HG03520 (cell line): Measurements from ENCODE around the gene PRPF39.

ENCODE experiments used
- ATAC-seq: cut with Tn5 transposase; IDR thresholded peaks from one replicate; pipeline ENCODE4 v1.9.1; 2021; ENCODE audit warnings: mild to moderate bottlenecking, moderate library complexity; ENCODE audit not compliant: unreplicated experiment

Gene PRPF39, protein sequence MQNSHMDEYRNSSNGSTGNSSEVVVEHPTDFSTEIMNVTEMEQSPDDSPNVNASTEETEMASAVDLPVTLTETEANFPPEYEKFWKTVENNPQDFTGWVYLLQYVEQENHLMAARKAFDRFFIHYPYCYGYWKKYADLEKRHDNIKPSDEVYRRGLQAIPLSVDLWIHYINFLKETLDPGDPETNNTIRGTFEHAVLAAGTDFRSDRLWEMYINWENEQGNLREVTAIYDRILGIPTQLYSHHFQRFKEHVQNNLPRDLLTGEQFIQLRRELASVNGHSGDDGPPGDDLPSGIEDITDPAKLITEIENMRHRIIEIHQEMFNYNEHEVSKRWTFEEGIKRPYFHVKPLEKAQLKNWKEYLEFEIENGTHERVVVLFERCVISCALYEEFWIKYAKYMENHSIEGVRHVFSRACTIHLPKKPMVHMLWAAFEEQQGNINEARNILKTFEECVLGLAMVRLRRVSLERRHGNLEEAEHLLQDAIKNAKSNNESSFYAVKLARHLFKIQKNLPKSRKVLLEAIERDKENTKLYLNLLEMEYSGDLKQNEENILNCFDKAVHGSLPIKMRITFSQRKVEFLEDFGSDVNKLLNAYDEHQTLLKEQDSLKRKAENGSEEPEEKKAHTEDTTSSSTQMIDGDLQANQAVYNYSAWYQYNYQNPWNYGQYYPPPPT

DNA sequence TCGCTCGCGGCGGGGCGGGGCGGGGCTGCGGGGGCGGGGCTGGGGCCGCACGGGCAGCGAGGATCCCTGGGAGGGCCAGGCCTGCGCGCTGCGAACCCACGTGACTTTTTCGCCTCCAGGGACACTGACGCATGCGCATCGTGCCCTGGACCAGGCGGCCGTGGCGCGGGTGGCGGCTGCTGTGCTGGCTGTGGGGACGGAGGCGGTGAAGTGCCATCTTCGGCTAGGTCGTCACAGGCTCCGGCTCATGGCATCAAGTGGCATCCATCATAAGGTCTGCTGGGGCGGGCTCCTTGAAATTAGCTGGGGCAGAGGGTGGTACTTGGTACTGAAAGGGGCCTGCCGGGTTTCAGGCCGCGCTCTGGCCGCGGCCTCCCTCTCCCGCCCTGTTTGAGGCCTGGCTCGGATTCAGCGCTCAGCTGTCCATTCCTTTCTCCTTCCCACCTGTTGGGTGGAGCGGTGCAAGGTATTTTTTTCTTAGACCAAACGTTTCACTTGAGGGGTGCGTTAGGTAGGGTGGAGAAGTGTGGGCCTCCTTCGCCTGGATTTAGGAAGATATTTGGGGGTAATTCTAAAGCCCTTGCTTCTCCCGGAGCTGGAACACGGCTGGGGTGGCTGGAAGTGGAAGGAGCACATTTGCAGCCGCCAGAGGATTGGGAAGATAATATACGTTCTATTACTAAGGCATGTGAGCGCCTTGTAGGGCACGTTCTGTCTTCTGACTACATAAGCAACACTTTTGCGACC is at the start of gene PRPF39:
Gene PRPF39 (plus strand): TSS at position 141 of the 747 bp plus-strand sequence. CDS start 11,124 bp downstream, outside the sequence.
- peak; percentile 87 for ATAC-seq

DNA sequence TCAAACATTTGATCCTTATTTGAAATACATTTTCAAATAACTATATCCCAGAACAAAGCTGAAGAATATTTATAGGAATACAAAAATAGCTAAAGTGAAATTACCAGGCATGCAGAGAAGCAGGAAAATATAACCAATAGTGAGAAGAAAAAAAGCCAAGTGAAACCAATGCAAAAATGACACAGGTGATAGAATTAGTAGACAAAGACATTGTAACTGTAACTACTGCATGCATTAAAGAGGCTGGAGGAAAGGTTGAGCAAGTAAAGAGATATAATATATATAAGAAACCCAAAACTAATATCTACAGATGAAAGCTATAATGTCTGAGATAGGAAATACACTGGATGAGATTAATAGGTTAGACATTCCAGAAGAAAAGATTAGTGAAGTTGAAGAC is 49.2 kb upstream of the PRPF39 start:
- no peak for ATAC-seq

DNA sequence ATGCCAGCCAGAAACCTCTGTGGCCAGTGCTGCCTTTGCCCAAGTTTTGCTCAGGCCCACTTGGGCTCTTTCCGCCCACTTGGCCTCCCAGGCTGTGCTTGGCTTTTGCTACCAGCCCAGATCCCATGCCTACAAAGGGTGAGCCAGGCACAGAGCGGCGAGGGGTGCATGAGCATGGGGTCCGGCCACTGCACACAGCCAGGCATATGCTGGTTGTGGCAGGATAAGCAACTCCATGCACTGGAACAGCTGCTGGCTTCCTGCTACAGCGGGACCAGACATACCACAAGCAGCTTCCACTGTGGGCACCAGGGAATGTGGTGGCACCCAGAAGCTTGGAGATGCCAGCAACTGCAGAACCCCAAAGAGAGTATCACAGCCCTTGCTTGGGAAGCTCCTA is 45.7 kb upstream of the PRPF39 start:
- ATAC-seq: no peak

DNA sequence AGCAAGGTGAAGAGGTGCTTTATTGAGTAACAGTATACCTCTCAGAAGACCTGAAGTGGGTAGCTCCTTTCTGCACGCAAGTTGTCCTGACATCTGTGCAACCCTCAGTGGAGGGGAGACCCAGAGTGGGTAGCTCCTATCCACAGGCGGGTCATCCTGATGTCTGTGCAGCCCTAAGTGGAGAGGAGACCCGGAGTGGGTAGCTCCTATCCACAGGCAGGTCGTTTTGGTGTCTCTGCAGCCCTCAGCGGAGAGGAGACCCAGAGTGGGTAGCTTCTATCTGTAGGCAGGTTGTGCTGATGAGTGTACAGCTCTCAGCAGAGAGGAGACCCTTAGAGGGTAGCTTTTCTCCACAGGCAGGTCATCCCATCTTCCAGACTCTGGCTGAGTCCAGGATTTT is 45.1 kb upstream of the PRPF39 start:
- no peak for ATAC-seq

DNA sequence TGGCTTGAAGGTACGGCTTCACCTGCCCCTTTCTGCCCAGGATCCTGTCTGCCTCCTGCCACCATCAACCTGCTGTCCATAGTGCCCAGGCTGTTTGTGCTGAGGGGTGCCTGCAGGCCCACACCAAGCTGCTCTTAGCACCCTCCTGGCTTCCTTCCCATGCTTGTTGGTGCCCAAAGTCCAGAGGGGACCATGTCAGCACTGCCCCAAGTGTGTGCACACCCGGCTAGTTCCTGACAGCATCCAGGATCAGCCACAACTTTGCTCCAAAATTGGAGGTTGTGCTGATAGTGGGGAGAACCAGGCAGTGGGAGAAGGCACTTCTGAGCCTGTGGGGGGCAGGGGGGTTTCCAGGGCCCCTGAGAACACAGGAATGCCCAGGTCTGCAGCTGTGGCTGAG is 44.5 kb upstream of the PRPF39 start:
- ATAC-seq: no peak

DNA sequence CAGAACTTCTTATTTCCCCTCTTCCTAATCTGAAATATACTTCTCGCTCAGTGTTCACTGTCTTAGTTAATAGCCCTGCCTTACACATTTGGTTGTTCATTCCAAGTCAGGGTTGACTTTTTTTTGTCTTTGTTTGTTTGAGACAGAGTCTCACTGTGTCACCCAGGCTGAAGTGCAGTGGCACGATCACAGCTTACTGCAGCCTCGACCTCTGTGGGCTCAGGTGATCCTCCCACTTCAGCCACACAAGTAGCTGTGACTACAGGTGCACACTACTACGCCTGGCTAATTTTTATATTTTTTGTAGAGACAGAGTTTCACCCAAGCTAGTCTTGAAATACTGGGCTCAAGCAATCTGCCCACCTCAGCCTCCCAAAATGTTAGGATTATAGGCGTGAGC is 42.3 kb upstream of the PRPF39 start:
- no peak for ATAC-seq

DNA sequence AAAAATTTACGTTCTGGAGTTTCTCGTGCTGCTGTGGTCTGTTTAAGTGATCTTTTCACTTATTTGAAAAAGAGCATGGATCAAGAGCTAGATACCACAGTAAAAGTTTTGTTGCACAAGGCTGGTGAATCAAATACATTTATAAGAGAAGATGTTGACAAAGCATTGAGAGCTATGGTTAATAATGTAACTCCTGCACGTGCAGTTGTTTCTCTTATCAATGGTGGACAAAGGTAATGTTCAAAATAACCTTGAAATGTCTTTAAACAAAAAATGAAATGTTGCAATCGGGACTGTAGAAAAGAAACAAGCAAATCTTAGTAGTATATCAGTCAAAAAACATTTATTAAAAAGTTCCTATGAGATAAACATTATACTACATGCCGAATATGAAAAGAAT is 39.3 kb upstream of the PRPF39 start:
- no peak for ATAC-seq

DNA sequence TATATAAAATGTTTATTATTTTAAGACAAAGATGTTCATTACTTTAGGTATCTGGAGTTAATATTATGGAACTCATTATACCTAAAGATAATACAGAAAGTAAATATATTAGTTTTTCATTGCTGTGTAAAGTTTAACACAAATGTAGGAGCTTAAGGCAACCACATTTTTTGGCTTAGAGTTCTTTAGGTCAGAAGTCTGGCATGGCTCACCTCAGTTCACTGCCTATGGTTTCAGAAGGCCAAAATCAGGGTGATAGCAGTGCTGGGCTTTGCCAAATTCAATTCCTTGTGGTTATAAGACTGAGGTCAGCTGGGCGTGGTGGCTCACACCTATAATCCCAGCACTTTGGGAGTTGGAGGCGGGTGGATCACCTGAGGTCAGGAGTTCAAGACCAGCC is 35.5 kb upstream of the PRPF39 start:
- no peak for ATAC-seq

DNA sequence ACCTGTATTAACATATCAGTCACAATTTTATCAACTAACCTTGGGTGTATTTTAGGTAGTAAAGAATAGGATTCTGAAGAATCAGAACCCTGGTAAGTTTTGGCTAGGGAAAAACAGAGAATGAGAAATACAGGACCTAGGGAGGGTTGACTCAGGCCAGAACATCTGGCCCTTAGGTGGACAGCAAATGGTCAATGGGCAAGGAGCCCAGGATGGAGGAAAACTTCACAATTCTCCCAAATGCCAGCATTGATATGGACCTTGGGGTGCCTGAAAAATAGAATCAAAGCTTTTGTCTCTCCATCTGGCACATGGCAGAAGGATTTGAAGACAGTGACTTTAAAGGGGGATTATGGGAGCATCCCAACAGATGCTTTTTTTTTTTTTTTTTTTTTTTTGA is 32.7 kb upstream of the PRPF39 start:
- ATAC-seq: no peak

DNA sequence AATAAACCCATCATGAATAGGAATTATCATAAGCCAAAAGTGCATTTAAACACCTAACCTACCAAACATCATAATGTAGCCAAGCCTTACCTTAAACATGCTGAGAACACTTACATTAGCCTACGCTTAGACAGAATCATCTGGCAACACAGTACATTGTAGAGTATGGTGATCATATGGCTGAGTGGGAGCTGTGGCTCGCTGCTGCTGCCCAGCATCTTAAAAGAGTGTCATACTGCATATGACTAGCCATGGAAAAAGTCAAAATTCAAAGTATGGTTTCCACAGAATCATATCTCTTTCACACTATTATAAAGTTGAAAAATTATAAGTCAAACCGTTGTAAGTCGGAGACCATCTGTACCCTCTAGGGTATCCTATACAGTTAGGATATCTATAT is 32.0 kb upstream of the PRPF39 start:
- ATAC-seq: no peak

DNA sequence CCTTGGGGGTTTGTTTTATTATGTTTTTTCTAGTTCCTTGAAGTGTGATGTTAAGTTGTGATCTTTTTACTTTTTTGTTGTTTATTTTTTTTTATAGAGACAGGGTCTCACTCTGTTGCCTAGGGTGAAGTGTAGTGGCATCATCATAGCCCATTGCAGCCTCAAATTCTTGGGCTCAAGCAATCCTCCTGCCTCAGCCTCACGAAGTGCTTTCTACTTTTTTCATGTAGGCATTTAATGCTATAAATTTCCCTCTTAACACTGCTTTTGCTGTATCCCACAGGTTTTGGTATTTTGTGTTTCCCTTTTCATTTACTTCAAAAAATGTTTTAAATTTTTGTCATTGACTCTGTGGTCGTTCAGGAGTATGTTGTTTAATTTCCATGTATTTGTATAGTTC is 26.6 kb upstream of the PRPF39 start:
- ATAC-seq: no peak

DNA sequence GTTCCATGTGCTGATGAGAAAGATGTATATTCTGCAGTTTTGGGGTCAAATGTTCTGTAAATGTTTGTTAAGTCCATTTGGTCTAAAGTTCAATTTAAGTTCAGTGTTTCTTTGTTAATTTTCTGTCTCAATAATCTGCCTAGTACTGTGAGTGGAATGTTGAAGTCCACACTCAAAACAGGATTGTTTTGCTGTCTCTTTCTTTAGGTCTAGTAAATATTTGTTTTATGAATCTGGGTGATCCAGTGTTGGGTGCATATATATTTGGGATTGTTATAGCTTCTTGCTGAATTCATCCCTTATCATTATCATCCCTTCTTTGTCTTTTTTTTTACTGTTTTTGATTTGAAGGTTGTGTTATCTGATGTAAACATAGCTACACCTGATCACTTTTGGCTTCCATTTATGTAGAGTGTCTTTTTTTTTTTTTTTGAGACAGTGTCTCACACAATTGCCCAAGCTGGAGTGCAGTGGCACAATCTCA is 26.0 kb upstream of the PRPF39 start:
- ATAC-seq: no peak

DNA sequence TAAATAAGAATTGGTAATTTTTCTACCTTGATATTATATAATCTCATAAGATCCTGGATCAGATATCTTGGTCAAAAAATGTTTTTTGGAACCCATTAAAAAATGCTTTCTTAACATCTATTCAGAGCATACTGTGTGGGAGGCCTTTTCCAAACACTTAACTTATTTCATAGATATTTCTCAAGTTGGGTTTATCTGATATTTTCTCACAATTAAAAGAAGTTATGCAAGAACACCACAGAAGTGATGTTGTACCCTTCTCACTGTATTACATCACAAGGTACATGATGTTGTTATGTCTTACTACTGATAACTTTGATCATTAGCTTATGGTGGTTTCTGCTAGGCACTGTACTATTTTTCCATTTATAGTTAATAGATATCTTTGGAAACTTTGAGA is 23.4 kb upstream of the PRPF39 start:
- ATAC-seq: no peak

DNA sequence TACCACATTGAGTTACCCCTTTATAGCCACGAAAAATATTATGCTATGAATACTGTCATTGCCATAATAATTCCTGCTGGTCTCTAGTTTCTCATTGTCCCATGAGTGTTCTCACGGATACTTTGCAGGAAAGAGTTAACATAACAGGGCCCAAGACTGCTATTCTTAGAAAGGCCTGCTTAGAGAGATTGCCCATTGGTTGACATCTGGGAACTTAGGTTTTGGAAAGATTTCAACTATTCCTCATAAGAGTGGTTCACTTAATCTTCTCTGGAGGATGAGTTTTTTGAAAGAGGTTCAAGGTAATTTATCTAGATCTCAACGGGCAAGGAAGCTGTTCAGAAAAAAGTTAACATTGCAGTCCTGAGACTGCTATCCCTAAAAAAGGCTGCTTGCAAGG is 18.4 kb upstream of the PRPF39 start:
- ATAC-seq: no peak

DNA sequence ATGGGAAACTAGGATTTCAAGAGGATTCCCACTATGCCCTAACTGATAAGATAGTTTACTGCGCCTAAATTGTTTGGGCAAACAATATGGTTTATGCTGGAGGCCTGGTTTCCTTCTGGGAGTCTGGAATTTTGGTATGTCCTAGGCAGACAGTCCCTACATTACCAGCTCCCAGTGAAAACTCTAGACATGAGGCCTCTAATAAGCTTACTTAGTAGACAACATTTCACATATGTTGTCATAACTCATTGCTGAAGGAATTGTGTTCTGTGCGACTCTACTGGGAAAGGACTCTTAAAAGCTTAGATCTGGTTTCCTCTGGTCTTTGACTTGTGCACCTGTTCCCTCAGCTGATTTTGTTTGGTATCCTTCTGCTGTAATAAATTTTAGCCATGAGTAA is 18.0 kb upstream of the PRPF39 start:
- ATAC-seq: no peak

DNA sequence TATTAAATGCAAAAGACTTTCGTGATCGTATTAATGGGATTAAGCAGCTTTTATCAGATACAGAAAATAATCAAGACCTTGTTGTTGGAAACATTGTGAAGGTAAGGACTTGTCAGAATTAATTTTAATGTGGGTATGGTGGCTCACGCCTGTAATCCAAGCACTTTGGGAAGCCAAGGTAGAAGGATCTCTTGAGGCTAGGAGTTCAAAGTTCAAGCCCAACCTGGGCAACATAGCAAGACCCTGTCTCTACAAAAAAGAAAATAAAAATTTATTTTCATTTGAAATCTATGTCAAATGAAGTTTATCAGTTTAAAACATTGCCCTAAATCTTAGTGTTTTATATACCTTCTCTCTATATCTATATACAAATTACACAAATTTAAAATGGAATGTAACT is 17.2 kb upstream of the PRPF39 start:
- no peak for ATAC-seq

DNA sequence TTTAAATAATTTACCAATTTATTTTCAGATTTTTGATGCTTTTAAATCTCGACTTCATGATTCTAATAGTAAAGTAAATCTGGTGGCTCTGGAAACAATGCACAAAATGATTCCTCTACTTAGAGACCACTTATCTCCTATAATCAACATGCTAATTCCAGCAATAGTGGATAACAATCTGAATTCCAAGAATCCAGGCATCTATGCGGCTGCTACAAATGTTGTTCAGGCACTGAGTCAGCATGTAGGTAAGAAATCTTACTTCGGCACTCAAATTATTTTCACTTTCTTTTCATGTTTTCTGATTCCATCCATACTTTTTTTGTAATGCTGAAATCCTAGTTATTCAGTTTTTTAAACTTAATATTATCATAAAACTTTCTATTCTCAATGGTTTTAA is 15.5 kb upstream of the PRPF39 start:
- no peak for ATAC-seq

DNA sequence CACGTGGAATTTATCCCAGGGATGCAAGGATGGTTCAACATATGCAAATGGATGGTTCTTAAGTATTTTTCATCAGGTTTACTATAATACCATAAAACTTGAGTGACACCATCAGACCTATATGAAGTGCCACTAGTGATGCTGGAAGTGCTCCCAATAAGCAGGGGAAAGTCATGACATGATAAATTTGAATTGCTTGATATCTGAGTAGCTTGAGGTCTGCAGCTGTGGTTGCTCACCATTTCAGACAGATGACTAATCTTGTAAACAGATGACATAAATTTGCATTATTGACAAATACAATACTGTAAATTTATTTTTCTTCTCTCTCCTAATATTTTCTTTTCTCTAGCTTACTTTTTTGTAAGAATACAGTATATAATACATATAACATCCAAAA is 13.7 kb upstream of the PRPF39 start:
- ATAC-seq: no peak

DNA sequence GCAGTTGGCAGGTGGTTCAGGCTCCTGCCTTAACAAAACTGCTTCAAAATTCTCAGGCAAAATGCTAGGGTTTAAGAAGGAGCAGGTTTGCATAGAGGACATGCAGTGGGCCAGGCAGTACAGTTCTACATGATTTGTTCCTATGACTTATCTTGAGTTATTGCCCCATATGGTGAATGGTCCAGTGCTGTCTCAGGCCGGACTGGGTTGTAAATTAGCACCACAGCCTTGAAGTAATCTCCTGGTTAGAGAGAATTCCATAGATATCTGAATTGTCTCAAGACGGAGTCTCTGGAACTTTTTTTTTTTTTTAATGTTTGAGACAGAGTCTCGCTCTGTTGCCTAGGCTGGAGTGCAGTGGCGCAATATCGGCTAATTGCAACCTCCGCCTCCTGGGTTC is 11.8 kb upstream of the PRPF39 start:
- ATAC-seq: no peak

DNA sequence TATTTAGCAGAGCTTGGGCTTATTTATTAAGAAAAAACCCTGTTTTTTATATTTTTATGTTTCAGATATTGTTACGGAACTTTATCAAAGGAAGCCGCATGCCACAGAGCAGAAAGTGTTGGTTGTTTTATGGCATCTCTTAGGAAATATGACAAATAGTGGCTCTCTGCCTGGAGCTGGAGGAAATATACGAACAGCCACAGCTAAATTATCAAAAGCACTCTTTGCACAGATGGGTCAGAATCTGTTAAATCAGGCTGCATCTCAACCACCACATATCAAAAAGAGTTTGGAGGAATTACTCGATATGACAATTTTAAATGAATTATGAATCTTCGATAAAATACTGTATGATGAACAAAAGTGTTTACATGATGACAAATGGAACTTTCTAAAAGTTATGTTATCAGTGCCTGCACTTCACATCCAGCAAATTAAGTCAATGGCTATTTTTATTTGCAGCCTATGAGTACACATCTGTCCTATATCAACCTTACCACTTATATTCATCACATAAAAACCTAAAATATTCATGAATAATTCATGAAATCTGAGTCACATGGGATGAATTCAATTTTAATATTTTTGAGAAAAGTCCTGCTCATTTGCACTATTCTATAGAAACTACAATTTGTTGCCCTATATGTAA is 10.6 kb upstream of the PRPF39 start:
- no peak for ATAC-seq

DNA sequence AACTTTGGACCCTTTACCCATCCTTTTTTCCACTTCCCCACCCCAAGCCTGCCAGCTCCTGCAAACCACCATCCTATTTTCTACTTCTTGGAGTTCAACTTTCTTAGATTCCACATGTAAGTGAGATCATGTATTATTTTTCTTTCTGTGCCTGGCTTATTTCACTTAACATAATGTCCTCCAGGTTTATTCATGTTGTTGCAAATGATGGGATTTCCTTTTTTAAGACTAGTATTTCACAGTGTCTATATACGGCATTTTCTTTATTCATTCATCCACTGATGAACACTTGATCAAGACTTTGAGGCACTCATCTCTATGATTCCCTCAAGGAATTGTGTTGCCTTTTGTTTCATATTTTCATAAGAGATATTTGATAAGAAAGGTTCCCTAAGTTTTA is 5.6 kb upstream of the PRPF39 start:
- no peak for ATAC-seq
